Fibroblast of pulmonary artery (primary cell): ENCODE measurements around the gene DOCK10.

Experiments
- DNase-seq: peaks from one replicate; pipeline ENCODE4 v3.0.0-alpha.2; 2010; ENCODE audit warnings: low read depth
- H3K4me3 ChIP-seq: replicated peaks from 2 replicates; pipeline ENCODE4 v1.5.1; 2011; ENCODE audit warnings: low read depth, mild to moderate bottlenecking, control low read depth, low read length, moderate library complexity
- TF ChIP-seq, protein P1 (sequence below): IDR thresholded peaks from 2 replicates; pipeline ENCODE4 v1.5.1; 2011; ENCODE audit warnings: mild to moderate bottlenecking, control low read depth, low read length, inconsistent platforms; ENCODE audit errors: missing control alignments

DOCK10 gene

DNA sequence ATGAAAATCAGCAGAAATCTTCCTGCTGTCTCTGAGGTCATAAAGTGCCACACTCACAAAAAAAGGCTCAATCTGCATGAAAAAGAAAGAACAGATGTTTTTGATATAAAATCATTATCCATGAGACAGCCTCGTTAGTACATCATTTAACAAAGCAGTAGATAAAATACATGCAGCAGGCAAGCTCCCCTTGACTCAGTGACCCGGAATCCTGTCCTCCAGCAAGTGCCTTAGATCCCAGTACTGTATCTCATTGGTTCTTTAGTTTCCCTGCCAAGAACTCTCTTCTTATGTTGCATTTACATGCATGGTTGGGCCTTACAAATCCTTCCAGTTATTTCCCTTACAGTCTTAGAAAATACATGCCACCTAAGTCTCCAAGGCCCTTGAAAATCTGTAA, 177.3 kb downstream of the DOCK10 start:
- H3K4me3 ChIP-seq = no peak overlapping the region
- DNase-seq = no peak
- TF ChIP-seq, protein P1, sequence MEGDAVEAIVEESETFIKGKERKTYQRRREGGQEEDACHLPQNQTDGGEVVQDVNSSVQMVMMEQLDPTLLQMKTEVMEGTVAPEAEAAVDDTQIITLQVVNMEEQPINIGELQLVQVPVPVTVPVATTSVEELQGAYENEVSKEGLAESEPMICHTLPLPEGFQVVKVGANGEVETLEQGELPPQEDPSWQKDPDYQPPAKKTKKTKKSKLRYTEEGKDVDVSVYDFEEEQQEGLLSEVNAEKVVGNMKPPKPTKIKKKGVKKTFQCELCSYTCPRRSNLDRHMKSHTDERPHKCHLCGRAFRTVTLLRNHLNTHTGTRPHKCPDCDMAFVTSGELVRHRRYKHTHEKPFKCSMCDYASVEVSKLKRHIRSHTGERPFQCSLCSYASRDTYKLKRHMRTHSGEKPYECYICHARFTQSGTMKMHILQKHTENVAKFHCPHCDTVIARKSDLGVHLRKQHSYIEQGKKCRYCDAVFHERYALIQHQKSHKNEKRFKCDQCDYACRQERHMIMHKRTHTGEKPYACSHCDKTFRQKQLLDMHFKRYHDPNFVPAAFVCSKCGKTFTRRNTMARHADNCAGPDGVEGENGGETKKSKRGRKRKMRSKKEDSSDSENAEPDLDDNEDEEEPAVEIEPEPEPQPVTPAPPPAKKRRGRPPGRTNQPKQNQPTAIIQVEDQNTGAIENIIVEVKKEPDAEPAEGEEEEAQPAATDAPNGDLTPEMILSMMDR = no peak

DNA sequence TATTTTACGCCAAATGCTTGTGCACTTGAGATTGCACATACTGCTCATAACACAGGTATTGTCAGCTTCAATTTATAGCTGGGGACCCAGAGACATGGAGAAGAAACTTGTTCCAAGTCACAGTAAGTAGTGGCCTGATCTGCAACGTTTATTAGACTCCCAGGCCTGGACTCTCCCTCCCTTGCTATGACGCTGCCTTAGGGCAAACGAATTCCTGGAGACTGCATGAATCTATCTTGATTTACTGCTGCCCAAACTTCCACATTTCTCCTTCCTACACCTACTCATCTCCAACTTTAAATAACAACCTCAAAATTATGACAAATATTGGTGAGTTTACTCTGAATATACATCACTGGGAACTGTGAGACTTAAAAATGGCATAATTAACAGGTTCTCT, 181.0 kb downstream of the DOCK10 start:
- TF ChIP-seq, protein P1 = no peak
- DNase-seq = no peak
- no peak overlapping the region for H3K4me3 ChIP-seq

DNA sequence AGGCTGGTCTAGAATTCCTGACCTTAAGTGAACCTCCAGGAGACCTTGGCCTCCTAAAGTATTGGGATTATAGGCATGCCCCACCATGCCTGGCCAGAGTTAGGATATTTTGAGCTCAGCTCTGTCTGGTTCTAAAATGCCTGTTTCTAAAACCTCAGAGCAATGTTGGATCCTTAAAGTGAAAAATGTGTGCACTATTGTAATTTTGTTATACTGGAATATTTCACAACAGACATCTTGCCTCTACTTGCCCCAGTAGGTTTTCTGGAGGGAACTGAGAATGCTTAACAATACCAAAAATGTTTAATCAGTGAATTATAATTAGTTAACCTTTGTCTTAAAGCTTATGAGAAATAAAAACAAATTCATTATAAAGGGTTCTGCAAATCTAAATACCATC, 181.5 kb downstream of the DOCK10 start:
- TF ChIP-seq, protein P1 = no peak
- no peak for DNase-seq
- no peak overlapping the region for H3K4me3 ChIP-seq

DNA sequence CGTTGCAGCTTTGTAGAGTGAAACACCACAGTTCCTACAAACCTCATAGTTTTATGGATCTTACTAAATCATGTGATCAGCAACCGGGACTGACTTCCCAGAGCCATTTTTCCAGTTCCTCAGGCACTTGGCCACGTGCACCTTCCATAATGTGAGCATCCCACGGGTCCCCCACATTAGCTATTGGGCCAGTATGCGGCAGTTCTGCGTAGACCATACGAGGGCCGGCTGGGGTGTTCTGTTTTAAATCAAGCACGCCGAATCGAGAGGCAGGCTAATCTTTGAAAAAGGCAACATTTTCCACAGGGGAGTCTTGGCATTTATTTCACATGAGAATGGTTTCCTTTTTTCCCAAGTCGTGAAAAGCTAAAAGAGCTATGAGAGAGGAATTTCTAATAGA, 190.5 kb downstream of the DOCK10 start:
- H3K4me3 ChIP-seq = no peak overlapping the region
- TF ChIP-seq, protein P1 = no peak
- no peak for DNase-seq

DNA sequence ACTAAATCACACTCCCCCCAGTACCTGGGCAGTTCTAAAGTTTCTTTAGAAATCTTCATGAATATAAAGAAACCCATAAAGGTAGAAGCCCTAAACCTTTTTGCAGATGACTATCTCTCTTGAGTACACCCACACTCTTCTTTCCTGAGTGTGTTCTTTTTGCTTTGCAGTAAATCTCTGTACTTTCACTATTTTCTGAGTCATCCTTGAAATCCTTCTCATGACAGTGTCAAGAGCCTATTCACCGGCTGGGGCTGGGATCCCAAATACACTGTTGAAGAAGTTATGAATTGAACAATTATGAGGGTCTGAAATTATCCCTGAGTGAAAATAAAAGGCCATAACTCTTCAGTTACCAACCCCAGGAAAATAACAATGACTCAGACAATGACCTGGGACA, 192.2 kb downstream of the DOCK10 start:
- TF ChIP-seq, protein P1 = no peak
- DNase-seq = no peak
- no peak overlapping the region for H3K4me3 ChIP-seq

DNA sequence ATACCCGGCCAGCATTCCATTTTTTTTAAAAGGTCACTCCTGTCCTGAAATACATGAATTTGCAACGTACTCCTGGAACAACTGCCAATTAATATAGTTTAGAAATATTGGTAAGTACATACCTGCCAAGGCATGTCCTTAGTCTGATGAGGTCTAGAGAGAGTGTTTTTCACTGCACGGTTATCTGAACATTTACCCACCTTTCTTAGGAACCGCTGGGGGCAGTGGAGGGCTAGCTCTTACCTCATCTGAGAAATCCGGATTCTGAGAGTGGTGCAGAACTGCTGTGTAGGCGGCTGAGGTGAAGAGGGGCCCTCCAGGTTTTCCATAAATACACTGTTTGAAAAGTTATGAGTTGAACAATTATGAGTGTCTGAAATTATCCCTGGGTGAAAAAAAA, 193.0 kb downstream of the DOCK10 start:
- peak; percentile 10 for DNase-seq
- TF ChIP-seq, protein P1 = peak; percentile 25
- H3K4me3 ChIP-seq = no peak overlapping the region

DNA sequence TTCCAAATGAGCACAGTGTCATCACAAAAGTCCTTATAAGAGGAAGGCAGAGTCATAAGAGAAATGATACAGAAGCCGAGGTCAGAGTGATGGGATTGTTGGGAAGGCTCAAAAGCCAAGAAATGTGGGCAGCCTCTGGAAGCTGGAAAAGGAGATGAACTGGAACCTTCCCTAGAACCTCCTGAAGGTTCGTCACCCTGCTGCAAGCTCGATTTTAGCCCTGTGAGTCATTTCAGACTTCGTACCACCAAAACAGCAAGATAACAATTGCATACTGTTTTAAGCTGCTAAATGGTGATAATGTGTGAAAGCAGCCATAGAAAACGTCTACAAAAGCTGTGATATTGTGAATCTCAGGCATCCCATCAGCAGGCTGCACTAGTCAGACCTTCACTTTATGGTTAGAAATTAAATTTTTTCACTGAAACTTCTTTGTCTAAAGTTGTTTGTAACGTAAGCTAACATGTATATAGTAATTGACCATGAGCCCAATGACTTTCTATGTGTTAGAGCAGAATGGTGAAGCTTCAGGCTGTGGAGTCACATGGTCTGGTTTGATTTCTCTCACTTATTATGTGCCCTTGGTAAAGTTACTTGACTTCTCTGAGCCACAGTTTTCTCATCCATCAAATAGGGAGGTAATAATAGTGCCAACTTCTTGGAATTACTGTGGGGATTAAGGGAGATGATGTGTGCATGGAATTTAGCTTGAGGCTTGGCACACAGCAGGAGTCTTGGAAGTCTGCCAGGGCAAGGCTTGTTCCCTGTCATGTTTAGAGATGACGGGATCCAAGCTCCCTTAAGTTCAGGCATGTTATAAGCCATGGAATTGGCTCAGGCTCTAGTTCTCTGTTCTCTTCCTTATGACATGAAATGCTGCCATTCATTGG, 194.1 kb downstream of the DOCK10 start:
- TF ChIP-seq, protein P1 = no peak
- DNase-seq = peak; percentile 93
- no peak overlapping the region for H3K4me3 ChIP-seq
